Stimulated activated CD4-positive, alpha-beta T cell treated with anti-CD3 and anti-CD28 coated beads, Interleukin-15, amount 100 ng/mL, for 1 hour (primary cell): ENCODE measurements around the gene IDS.

Experiments
- DNase-seq, 2 donors: peaks; one replicate each; pipeline ENCODE4 v3.0.0-alpha.2; 2020; ENCODE audit warnings: low read depth in 1 of 2, low spot score in 1 of 2

Gene IDS

DNA sequence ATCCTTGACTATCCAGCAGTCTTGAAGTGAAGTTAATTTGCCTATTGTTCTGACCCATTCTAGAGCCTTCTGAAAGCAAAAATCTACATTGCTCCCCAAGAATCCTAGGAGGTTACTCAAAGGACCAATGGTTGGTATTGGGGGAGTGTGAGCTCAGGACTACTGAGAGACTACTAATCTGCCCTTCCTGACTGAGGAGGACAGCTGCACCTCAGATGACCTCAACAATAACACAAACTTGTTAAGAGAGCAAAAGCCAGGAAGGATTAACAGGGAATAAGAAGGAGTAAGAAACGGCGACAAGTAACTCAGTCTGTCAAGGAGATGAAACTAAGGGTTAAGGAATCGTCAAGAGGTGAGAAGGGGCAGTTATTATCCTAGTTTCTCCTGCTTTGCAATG lies 43.4 kb downstream of the IDS start:
- no peak for DNase-seq

GRCh38 chrX:149458586-149458985 lies 46.5 kb downstream of the IDS start:
- DNase-seq = no peak

GRCh38 chrX:149456476-149457245 lies 48.4 kb downstream of the IDS start:
- DNase-seq = no peak

- DNase-seq = no peak
Measured at GRCh38 chrX:149455934-149456333, 49.2 kb downstream of the IDS start.

- no peak for DNase-seq
Measured at GRCh38 chrX:149453906-149454822, 50.9 kb downstream of the IDS start.

GRCh38 chrX:149453030-149453429 lies 52.1 kb downstream of the IDS start:
- no peak for DNase-seq

- DNase-seq = no peak
Measured at GRCh38 chrX:149433451-149433850, 71.7 kb downstream of the IDS start.

GRCh38 chrX:149433051-149433450 lies 72.1 kb downstream of the IDS start:
- no peak for DNase-seq
